ENCODE data around the gene TIGD6. TPM values are rescaled to one million over a fixed set of nuclear protein-coding genes. Genes with fewer than 3 reads are reported as not detected.
"Not testable (repeated sequence)": the region's sequence is repeated elsewhere in the genome, so short reads cannot be mapped to it uniquely, and the experiment has no call there.

The TIGD6 gene
- 1 to 10 TPM; 6.0 to 6.4 (median 6.3) TPM for polyA plus RNA-seq (ENCODE audit: insufficient read length in 3 of 3)
- long read RNA-seq, donor 1, full-length matches to known transcripts, result 4 of 4 reads
- long read RNA-seq, donor 1, partial matches to known transcripts, result 0 of 4 reads
- long read RNA-seq, donor 1, other reads (novel, unspliced or antisense), result 0 of 4 reads
- long read RNA-seq, donor 2, full-length matches to known transcripts, result 4 of 4 reads
- long read RNA-seq, donor 2, partial matches to known transcripts, result 0 of 4 reads
- long read RNA-seq, donor 2, other reads (novel, unspliced or antisense), result 0 of 4 reads
- long read RNA-seq, donor 3, full-length matches to known transcripts, result 5 of 5 reads
- long read RNA-seq, donor 3, partial matches to known transcripts, result 0 of 5 reads
- long read RNA-seq, donor 3, other reads (novel, unspliced or antisense), result 0 of 5 reads
- long read RNA-seq, donor 4, partial matches to known transcripts, result 38 of 38 reads
- long read RNA-seq, donor 4, other reads (novel, unspliced or antisense), result 0 of 38 reads
- long read RNA-seq, donor 5, full-length matches to known transcripts, result 1 of 1 reads
- long read RNA-seq, donor 5, partial matches to known transcripts, result 0 of 1 reads
- long read RNA-seq, donor 5, other reads (novel, unspliced or antisense), result 0 of 1 reads
- long read RNA-seq, donor 6, full-length matches to known transcripts, result 2 of 2 reads
- long read RNA-seq, donor 6, partial matches to known transcripts, result 0 of 2 reads
- long read RNA-seq, donor 6, other reads (novel, unspliced or antisense), result 0 of 2 reads
- long read RNA-seq, donor 7, full-length matches to known transcripts, result 12 of 12 reads
- long read RNA-seq, donor 7, partial matches to known transcripts, result 0 of 12 reads
- long read RNA-seq, donor 7, other reads (novel, unspliced or antisense), result 0 of 12 reads
- long read RNA-seq, donor 8, partial matches to known transcripts, result 0 of 1 reads
- long read RNA-seq, donor 8, other reads (novel, unspliced or antisense), result 0 of 1 reads
- long read RNA-seq, donor 9, full-length matches to known transcripts, result 5 of 33 reads
- long read RNA-seq, donor 9, partial matches to known transcripts, result 28 of 33 reads
- long read RNA-seq, donor 9, other reads (novel, unspliced or antisense), result 0 of 33 reads
- long read RNA-seq, donor 10, full-length matches to known transcripts, result 7 of 7 reads
- long read RNA-seq, donor 10, partial matches to known transcripts, result 0 of 7 reads
- long read RNA-seq, donor 10, other reads (novel, unspliced or antisense), result 0 of 7 reads
- long read RNA-seq, donor 11, full-length matches to known transcripts, result 5 of 5 reads
- long read RNA-seq, donor 11, partial matches to known transcripts, result 0 of 5 reads
- long read RNA-seq, donor 11, other reads (novel, unspliced or antisense), result 0 of 5 reads
- long read RNA-seq, donor 12, full-length matches to known transcripts, result 6 of 6 reads
- long read RNA-seq, donor 12, partial matches to known transcripts, result 0 of 6 reads
- long read RNA-seq, donor 12, other reads (novel, unspliced or antisense), result 0 of 6 reads
- long read RNA-seq, donor 13, full-length matches to known transcripts, result 2 of 2 reads
- long read RNA-seq, donor 13, partial matches to known transcripts, result 0 of 2 reads
- long read RNA-seq, donor 13, other reads (novel, unspliced or antisense), result 0 of 2 reads
- long read RNA-seq, donor 14, full-length matches to known transcripts, result 1 of 1 reads
- long read RNA-seq, donor 14, partial matches to known transcripts, result 0 of 1 reads
- long read RNA-seq, donor 14, other reads (novel, unspliced or antisense), result 0 of 1 reads
- long read RNA-seq, donor 15, full-length matches to known transcripts, result 9 of 9 reads
- long read RNA-seq, donor 15, partial matches to known transcripts, result 0 of 9 reads
- long read RNA-seq, donor 15, other reads (novel, unspliced or antisense), result 0 of 9 reads
- long read RNA-seq, donor 16, full-length matches to known transcripts, result 5 of 5 reads
- long read RNA-seq, donor 16, partial matches to known transcripts, result 0 of 5 reads
- long read RNA-seq, donor 16, other reads (novel, unspliced or antisense), result 0 of 5 reads

DNA sequence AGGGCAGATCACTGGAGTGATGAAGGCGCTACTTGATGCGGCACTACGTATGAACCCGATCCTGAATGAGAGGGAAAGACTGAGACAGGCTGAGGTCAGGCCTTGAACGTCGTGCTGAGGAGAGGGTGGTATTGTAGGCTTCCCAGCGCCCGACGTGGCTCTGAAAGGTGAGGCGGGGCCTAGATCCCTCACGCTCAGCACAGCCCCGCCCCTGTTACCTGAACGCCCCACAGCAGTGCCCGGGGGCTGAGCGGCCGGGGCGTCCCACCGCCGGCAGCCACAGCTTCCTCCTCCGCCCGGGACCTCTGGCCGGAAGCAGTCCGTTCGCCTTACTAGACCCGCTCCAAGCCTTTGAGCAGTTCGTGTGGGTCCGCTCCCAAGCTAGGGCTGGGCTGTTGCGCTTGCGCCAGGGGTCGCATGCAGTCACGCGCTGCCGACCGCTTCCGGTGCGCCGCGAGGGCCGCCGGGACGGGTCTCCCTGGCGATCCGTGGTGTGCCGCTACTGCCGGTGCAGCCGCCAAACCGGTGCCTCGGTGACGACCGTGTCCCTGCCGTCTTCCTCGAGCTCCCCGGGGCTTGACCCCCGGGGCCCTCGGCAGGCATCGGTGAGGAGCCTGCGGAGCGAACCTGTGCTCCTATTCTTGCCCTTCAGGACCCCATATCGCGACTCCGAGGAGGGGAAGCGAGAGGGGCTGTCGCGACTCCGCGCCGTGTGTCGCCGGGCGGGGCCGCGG lies at the start of gene TIGD6, which contains the start of gene HMGXB3:
Gene TIGD6, minus strand, starts transcription at position 399 of the 734 bp plus-strand sequence. CDS start 4,306 bp downstream, outside the sequence.
Gene HMGXB3, plus strand, starts transcription at position 484 of the 734 bp plus-strand sequence. CDS start 4,114 bp downstream, outside the sequence.
- DNase-seq, result peak; percentile 94

DNA sequence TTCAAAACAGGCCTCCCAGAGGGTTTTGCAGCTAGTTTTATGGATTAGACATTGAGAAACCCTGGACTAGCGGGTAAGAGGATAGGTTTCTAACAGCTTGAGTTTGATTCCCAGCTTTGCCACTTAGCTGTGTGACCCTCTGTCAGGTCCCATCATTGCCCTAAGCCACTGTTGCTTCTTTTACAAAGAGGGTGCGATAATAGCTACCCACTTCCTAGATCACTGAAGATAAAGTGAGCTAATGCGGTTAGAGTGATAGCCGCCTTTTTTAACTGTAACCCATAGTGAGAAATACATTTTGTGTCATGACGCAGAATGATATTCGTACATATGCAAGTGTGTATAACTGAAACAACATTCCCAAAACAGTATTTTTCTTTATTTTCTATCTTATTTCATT lies 45.6 kb upstream of the TIGD6 start:
- no peak for DNase-seq

DNA sequence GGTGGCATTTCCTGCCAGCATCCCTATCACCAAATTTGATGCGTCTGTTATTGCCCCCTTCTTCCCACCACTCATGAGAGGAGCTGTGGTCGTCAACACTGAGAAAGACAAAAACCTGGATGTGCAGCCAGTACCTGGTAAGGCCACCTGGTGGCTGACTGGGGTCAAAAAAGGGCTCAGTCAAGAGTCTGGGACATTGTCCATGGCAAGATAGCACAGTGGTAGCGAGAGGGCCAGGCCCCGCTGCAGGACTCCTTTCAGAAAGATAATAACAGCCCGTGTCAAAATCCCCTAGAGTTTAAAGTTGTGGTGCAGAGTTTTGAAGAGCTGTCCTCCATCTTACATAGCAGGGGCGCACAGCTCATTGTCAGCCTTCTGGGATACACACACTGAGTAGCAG lies 45.1 kb upstream of the TIGD6 start:
- DNase-seq, result no peak

DNA sequence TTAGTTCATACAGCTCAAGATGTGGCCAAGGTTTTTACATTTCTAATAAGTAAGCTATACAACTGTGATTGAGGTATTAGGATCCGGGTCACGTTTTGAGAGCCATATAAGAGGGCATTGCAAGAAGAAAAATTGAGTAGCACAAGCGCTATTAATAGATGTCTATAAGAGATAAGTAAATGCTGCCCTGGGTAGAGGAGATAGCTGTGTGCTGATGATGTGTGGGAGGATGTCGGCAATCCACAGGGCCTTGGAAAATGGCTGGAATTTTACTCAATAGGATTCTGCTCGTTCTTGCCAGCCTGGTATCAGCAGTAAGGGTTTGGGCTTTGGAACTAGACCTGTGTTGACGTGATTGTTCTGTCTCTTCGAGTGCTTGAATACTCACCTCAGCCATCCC lies 44.3 kb upstream of the TIGD6 start:
- no peak for DNase-seq

DNA sequence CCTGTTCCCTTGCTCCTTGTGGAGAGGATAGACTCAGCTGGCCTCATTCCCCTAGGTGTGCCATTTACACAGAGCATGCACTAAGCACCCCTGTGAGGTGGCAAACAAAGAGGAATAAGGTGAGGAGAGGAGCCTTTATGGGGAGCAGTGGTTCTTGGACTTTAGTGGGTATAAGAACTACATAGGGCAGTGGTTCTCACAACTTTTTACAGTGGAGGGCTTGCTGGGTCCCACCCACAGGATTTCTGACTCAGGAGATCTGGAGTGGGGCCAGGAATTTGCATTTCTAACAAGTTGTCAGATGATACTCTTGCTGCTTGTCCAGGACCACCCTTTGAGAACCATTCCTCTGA lies 43.9 kb upstream of the TIGD6 start:
- no peak for DNase-seq

DNA sequence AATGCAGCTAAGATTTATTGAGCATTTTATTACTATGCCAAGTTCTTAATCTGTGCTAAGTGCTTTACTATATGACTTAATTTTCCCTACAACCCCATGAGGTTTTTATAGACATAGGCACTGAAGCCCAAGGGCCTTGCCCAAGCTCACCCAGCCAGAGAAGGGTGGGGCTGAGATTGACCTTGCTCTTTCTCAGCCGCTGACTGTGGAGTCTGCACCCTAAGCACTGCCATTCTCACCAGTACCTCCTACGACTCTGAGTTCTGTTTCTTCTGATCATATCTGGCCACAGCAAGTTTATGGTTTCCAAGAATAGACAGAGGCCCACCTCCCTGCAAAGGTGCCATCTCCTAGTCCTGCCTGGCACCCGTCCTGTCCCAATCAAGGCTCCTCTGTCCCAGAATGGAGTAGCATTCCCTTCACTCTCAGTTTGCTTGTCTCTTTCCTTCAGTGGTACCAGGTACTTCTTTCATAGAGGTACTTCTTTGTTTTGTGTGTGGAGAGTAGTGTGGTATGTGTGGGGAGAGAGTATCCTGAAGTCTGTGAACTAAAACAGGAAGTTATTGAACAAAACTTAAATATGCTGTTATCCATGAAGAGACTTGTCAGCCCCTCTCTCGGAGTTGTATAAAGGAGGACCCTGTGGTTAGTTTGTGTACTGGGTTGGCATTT lies 43.3 kb upstream of the TIGD6 start:
- no peak for DNase-seq

DNA sequence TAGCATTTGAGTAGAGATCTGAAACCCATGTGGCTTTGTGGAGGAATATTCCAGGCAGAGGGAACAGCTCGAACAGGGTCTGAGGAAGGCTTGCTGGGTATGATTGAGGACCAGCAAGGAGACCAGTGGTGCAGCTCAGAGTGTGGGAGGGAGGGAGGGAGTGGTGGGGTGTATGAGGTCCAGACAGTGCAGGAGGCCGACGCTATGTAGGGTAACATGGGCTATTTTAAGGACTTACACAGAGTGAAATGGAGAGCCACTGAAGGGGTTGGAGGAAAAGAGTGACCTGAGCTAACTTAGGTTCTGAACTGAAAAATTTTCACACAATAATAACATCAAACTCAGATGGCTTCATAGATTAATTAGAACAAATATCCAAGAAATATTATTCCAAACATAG lies 42.0 kb upstream of the TIGD6 start:
- no peak for DNase-seq

DNA sequence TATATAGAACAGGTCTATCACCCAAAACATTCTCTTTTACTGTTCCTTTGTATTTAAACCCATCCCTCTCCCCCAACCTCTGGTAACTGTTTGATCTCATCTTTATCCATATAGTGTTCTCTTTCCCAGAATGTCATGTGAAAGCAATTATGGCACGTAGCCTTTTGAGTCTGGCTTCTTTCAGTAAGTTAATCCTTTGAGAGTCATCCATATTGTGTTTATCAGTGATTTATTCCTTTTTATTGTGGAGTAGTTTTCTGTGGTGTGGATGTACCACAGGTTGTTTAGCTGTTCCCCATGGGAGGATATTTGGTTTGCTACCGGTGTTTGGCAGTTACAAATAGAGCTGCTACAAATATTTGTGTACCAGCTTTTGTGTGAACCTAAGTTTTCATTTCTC lies 38.1 kb upstream of the TIGD6 start:
- DNase-seq, result no peak

DNA sequence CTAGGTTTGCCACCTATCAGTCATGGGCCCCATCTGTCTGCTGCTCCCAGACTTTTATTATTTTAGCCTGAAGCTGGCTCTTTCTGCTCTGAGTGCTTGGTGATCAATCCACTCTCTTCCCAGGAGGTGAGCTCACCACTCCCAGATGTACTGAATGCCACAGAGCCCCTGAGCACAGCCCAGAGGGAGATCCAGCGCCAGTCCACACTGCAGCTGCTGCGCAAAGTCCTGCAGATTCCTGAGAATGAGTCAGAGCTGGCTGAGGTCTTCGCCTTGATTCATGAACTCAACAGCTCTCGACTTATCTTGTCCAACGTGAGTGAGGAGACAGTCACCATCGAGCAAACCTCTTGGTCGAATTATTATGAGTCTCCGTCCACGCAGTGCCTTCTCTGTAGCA lies 36.1 kb upstream of the TIGD6 start:
- no peak for DNase-seq

DNA sequence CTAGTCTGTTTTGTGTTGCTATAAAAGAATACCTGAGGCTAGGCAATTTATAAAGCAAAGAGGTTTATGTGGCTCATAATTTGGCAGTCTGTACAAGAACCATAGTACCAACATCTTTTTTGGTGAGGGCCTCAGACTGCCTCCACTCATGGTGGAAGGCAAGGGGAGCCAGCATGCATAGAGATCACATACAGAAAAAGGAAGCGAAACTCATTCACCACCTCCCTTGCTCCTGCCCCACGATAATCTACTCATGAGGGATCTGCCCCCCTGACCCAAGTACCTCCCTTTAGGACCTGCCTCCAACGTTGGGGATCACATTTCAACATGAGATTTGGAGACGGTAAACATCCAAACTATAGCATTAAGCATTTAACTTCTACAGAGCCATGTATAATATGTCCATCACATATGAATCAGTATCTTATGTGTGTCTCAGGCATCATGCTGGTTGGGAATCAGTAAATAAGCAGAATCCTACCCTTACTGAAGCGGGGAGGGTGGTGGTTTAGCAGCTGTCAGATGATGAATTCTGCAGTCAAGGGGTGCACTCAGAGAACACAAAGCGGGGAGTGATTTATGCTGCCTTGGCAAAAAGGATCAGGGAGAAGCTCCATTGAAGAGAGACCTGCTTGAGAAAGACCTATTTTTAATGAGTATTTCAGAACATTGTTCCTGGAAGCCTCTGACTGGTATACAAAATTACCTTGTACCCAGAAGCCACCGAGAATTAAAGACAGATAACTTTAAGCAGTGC lies 34.9 kb upstream of the TIGD6 start:
- DNase-seq, result no peak

DNA sequence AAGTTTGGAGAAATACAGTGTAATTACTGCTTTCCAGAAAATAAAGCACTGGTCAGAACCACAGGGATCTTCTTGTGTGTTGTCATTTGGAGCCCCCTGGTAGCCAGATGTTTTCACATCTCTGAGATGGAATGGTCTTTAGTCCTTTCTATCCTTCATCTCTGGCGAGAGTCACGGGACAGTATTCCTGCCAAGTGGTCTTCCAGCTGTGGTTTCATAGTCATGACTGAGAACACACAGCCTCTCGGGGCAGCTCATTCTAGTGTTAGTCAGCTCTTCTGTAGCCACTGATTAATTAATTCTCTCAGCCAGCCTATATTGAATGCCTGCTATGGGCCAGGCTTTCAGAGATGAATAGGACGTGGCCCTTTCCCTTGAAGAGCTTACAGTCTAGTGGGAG lies 34.2 kb upstream of the TIGD6 start:
- DNase-seq, result no peak

DNA sequence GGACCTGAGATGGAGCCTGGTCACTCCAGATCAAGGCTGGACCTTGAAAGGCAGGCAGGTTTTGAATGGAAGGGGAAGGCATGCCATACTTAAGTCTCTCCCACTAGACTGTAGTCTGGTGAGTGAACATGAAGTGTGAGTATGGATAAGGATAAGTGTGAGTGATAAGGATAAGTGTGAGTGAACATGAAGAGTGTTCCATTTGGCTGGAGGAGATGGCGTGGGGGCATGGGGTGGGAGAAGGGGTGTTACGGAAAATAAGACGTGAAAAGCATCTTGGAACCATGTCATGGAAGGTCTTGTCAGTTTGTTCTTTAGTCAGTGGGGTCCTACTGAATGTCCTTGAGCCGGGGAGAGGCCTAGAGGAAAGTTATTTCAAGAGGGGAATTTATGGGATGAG lies 32.9 kb upstream of the TIGD6 start:
- DNase-seq, result no peak

DNA sequence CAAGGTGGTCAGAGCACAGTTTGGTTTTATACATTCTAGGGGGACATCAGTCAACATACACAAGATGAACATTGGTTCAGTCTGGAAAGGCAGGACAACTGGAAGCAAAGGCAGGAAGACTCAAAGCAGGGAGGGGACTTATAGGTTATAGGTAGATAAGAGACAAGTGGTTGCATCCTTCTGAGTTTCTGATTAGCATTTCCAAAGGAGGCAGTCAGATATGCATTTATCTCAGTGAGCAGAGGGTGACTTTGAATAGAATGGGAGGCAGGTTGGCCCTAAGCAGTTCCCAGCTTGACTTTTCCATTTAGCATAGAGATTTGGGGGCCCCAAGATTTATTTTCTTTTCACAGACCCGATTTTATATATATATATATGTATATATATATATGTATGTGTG lies 27.6 kb upstream of the TIGD6 start:
- not testable (repeated sequence) for DNase-seq

DNA sequence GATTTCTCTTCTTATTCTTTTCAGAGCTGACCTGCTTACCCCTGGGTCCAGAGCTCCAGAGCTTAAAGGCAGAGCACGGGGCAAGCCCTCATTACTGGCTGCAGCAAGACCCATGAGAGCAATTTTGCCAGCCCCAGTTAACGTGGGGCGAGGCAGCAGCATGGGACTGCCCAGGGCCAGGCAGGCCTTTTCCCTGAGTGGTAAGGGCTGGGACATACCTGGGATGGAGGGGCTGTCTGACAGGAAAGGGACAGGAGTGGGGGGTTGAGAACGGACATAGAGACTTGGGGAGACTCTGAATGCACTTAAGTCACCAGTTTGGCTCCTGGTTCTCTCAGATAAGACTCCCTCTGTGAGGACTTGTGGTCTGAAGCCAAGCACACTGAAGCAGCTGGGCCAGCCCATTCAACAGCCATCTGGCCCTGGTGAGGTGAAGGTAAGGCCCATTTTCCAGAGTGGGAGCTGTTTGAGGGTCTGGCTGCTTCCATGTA lies 26.3 kb upstream of the TIGD6 start:
- no peak for DNase-seq

DNA sequence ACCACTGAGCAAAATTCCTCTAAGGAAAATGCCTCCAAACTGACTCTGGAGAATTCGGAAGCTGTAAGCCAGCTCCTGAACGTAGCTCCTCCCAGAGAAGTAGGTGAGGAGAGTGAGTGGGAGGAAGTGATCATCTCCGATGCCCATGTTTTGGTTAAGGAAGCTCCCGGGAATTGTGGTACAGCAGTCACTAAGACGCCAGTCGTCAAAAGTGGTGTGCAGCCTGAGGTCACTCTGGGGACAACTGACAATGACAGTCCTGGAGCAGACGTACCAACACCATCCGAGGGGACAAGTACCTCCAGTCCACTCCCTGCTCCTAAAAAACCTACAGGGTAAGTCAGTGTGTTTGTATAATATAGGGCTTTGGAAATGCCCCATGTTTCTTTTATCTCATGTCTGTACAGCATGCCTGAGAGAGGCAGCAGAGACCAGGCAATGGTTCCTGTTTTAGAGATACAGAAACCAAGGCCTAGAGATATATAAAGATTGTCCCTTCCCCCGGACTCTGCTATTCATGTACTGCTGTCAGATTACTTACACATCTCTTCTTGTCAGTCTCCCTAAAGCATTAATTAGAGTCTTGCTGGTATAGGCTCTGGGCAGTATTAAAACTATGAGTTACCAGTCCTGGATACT lies 24.0 kb upstream of the TIGD6 start:
- no peak for DNase-seq

DNA sequence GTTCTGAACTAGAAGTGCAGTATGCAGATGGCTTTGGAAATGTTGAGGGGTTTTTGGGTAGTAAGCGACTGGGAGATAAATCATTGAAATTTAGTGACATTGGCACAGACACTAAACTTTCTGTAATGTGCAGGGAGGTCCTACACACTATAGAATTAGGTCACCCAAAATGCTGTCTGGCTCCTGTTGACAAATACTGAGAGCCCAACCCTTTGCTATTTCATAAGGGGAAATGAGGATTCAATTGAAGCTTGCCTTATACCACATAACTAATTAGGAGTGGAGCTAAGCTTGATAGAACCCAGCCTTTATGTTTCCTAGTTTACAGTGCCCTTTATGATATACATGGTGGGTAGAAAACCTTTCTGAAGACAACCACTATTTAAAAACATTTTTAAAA lies 22.7 kb upstream of the TIGD6 start:
- no peak for DNase-seq

DNA sequence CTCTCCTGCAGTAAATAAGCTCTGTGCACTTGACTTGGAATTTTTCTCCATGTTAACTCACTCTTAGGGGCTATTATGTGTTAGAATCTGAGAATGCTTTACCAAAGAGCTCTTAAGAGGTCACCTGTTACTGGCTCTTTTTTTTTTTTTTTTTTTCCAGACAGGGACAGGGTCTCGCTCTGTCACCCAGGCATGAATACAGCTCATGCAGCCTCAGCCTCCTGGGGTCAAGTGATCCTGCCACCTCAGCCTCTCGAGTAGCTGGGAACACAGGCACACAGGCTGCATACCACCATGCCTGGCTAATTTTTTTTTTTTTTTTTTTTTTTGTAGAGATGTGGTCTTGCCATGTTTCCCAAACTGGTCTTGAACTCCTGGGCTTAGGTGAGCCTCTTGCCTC lies 22.2 kb upstream of the TIGD6 start:
- DNase-seq, result no peak

DNA sequence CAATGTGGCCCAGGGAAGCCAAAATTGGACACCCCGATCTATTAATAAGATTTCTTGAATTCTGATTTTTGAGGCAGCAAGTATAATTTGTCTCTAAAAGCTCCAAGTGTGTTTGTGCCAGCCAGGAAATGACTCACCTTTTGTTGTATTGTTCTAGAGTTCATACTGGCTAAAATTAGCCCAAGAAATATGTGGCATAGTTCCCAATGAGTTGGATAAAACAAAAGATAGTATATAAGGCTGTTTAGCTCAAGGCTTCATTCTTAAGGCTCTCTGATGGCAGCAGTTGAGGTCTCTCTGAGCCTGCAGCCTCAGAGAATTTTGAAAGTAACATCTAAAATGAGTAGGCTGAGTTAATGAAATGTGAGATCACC lies 21.7 kb upstream of the TIGD6 start:
- no peak for DNase-seq
